GM18858 (cell line): Measurements from ENCODE around the gene CSMD2.

Source experiments
- ATAC-seq: cut with Tn5 transposase; IDR thresholded peaks from one replicate; pipeline ENCODE4 v1.9.1; 2021; ENCODE audit not compliant: unreplicated experiment

CSMD2 gene

GRCh38 chr1:33764149-33764548 is 400.9 kb downstream of the CSMD2 start:
- no peak for ATAC-seq

GRCh38 chr1:33763406-33763805 is 401.6 kb downstream of the CSMD2 start:
- no peak for ATAC-seq

GRCh38 chr1:33762962-33763361 is 402.1 kb downstream of the CSMD2 start:
- ATAC-seq: no peak

- no peak for ATAC-seq
Measured at GRCh38 chr1:33762109-33762830, 402.8 kb downstream of the CSMD2 start.

- no peak for ATAC-seq
Measured at GRCh38 chr1:33758698-33759097, 406.3 kb downstream of the CSMD2 start.

GRCh38 chr1:33753087-33753856 is 411.8 kb downstream of the CSMD2 start:
- no peak for ATAC-seq

GRCh38 chr1:33745942-33746341 is 419.1 kb downstream of the CSMD2 start:
- ATAC-seq: no peak

- ATAC-seq: no peak
Measured at GRCh38 chr1:33743221-33743998, 421.6 kb downstream of the CSMD2 start.

- no peak for ATAC-seq
Measured at GRCh38 chr1:33742663-33743062, 422.4 kb downstream of the CSMD2 start.

GRCh38 chr1:33741749-33742148 is 423.3 kb downstream of the CSMD2 start:
- ATAC-seq: no peak

GRCh38 chr1:33740040-33740744 is 424.8 kb downstream of the CSMD2 start:
- ATAC-seq: no peak

- ATAC-seq: no peak
Measured at GRCh38 chr1:33738976-33739375, 426.1 kb downstream of the CSMD2 start.

- no peak for ATAC-seq
Measured at GRCh38 chr1:33738536-33738935, 426.5 kb downstream of the CSMD2 start.

- ATAC-seq: no peak
Measured at GRCh38 chr1:33736496-33736895, 428.5 kb downstream of the CSMD2 start.

- ATAC-seq: no peak
Measured at GRCh38 chr1:33735624-33736023, 429.4 kb downstream of the CSMD2 start.

- no peak for ATAC-seq
Measured at GRCh38 chr1:33727310-33727709, 437.7 kb downstream of the CSMD2 start.

- ATAC-seq: no peak
Measured at GRCh38 chr1:33726274-33726804, 438.7 kb downstream of the CSMD2 start.

- no peak for ATAC-seq
Measured at GRCh38 chr1:33725556-33726160, 439.4 kb downstream of the CSMD2 start.

GRCh38 chr1:33725037-33725436 is 440.0 kb downstream of the CSMD2 start:
- ATAC-seq: no peak

- no peak for ATAC-seq
Measured at GRCh38 chr1:33724348-33724747, 440.7 kb downstream of the CSMD2 start.
